DND-41 (cell line): Measurements from ENCODE around the gene HES3.

Experiments
- ATAC-seq: fragments of 200-7000 bp; cut with Tn5 transposase; 3 replicates; pipeline ENCODE4 v1.9.1; 2021; ENCODE audit warnings: low read depth; ENCODE audit not compliant: insufficient read depth
- DNase-seq: peaks from one replicate; pipeline ENCODE4 v3.0.0-alpha.2; 2020
- H2AFZ ChIP-seq: 2 replicates; pipeline ENCODE4 v1.6.0; 2012; ENCODE audit warnings: low read depth, low read length
- H3K27ac ChIP-seq: 2 replicates; pipeline ENCODE4 v1.5.1; 2012; ENCODE audit warnings: low read length, inconsistent platforms
- H3K27me3 ChIP-seq: fragments of 200-600 bp; sonication (generic); 2 replicates; pipeline ENCODE4 v1.6.0; 2012; ENCODE audit warnings: low read length, mild to moderate bottlenecking, inconsistent platforms; ENCODE audit not compliant: insufficient read depth, poor library complexity
- H3K36me3 ChIP-seq: 2 replicates; pipeline ENCODE4 v1.5.1; 2012; ENCODE audit warnings: low read length, inconsistent platforms; ENCODE audit not compliant: insufficient read depth
- H3K4me1 ChIP-seq: 2 replicates; pipeline ENCODE4 v1.5.1; 2012; ENCODE audit warnings: mild to moderate bottlenecking, low read length; ENCODE audit not compliant: insufficient read depth
- H3K4me2 ChIP-seq: 2 replicates; pipeline ENCODE4 v1.6.0; 2012; ENCODE audit warnings: mild to moderate bottlenecking, moderate library complexity, low read length, inconsistent platforms; ENCODE audit not compliant: insufficient read depth
- H3K4me3 ChIP-seq, 2 experiments: fragments of 200-600 bp in 1 of 2; shearing (Covaris generic) in 1 of 2; 2 replicates each; pipeline ENCODE4 v1.5.1; 2012 to 2016; ENCODE audit warnings: inconsistent platforms in 2 of 2, low read length in 2 of 2, mild to moderate bottlenecking in 2 of 2, low read depth in 1 of 2, moderate library complexity in 1 of 2
- H3K79me2 ChIP-seq: 2 replicates; pipeline ENCODE4 v1.6.0; 2012; ENCODE audit warnings: low read length, inconsistent platforms; ENCODE audit not compliant: insufficient read depth
- H3K9ac ChIP-seq: 2 replicates; pipeline ENCODE4 v1.6.0; 2012; ENCODE audit warnings: low read depth, mild to moderate bottlenecking, inconsistent platforms, low read length, moderate library complexity
- H3K9me3 ChIP-seq: 2 replicates; pipeline ENCODE4 v1.5.1; 2012; ENCODE audit warnings: low read length, moderate library complexity, mild to moderate bottlenecking, inconsistent platforms; ENCODE audit not compliant: insufficient read depth, severe bottlenecking
- H4K20me1 ChIP-seq: 2 replicates; pipeline ENCODE4 v1.6.0; 2012; ENCODE audit warnings: low read length; ENCODE audit not compliant: insufficient read depth
- EZH2 ChIP-seq: IDR thresholded peaks from 3 replicates; pipeline ENCODE4 v1.6.1; 2012; ENCODE audit warnings: borderline replicate concordance, low read depth, mild to moderate bottlenecking, moderate library complexity, low read length, inconsistent platforms; ENCODE audit not compliant: severe bottlenecking
- TF ChIP-seq, protein P1 (sequence below): IDR thresholded peaks from 2 replicates; pipeline ENCODE4 v1.5.1; 2012; ENCODE audit warnings: borderline replicate concordance, low read length, moderate library complexity, mild to moderate bottlenecking; ENCODE audit not compliant: poor library complexity, severe bottlenecking; ENCODE audit errors: extremely low read depth

HES3 gene

DNA sequence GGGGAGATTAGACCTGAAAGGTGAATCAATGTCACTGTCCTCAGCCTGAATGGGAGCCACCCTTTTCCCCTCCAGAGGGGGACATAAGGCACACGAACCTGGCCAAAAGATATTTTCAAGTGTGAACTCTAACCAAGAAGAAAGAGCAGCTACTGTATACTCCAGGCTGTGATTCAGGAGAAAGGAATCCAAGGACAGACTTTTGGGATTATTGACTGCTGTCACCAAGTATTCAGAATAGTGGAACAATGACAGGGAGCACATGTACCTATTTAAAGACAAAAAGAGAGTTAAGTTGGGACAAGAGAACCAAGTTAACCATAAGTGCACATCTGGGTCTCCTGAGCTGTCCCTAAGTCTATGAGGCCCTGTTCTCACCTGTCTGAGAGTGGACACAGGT lies 10.6 kb upstream of the HES3 start:
- Histone ChIP-seq H3K4me2 (peak overlapping the region; percentile 74), H3K79me2 (peaks cover 60% of the 10 kb centered on the region)
- ATAC-seq, result no peak

DNA sequence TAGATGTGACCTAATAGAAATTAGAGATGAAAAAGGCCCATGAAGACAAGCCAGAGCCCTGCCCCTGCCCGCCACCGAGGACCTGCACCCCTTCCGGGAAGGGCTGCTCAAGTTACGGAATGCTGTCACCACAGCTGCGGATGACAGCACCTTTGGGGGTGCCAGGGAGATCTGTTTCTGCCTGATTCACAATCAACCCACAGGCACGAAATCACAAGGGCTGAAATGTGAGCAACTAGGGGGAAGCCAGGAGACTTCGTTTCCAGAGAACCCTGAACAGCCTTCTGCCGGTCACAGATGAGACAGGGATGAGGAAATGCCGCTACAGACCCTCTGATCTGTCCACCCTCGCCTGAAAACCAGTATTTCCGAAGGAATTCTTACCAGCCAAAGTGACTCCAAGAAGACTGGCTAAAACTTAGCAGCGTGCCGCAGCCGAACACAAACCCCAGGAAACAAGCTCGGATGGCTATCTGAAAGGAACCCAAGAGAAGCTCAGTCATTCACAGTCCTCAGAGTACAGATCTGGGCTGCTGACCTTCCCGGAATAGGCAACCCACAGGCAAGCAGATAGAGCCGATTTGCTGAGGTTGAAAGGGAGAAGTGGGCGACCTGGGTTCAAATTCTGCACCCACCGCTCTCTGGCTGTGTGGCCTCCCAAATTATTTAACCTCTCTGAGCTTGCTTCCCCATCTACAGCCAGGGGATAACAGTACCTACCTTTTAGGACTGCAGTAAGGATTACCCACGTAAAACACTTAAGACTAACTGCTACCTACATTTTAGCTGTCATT lies 9.3 kb upstream of the HES3 start:
- H3K79me2 ChIP-seq, result peaks cover 53% of the 10 kb centered on the region
- H3K27ac ChIP-seq, result peak overlapping the region; percentile 79
- TF ChIP-seq, protein P1, sequence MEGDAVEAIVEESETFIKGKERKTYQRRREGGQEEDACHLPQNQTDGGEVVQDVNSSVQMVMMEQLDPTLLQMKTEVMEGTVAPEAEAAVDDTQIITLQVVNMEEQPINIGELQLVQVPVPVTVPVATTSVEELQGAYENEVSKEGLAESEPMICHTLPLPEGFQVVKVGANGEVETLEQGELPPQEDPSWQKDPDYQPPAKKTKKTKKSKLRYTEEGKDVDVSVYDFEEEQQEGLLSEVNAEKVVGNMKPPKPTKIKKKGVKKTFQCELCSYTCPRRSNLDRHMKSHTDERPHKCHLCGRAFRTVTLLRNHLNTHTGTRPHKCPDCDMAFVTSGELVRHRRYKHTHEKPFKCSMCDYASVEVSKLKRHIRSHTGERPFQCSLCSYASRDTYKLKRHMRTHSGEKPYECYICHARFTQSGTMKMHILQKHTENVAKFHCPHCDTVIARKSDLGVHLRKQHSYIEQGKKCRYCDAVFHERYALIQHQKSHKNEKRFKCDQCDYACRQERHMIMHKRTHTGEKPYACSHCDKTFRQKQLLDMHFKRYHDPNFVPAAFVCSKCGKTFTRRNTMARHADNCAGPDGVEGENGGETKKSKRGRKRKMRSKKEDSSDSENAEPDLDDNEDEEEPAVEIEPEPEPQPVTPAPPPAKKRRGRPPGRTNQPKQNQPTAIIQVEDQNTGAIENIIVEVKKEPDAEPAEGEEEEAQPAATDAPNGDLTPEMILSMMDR, result no peak
- TF ChIP-seq EZH2, result no peak
- H3K9me3 ChIP-seq, result no peaks in the 10 kb centered on the region
- DNase-seq (no peak), ATAC-seq (no peak)
- H4K20me1 ChIP-seq, result peaks cover 18% of the 10 kb centered on the region
- peaks cover 48% of the 10 kb centered on the region for H3K36me3 ChIP-seq
- peak overlapping the region; percentile 74 for H3K4me2 ChIP-seq
- peak overlapping the region; percentile 32 to 93; a peak in 3 of 4 replicates for H3K4me3 ChIP-seq
- H2AFZ ChIP-seq, result peak overlapping the region; percentile 94; the same call in 1 of the 2 replicates
- no peaks in the 10 kb centered on the region for H3K27me3 ChIP-seq
- peak overlapping the region; percentile 88 for H3K9ac ChIP-seq
- peaks cover 43% of the 10 kb centered on the region for H3K4me1 ChIP-seq

More for the DNA sequence above, 10.6 kb upstream of the HES3 start:
- H4K20me1 ChIP-seq, result peaks cover 18% of the 10 kb centered on the region
- H3K9ac ChIP-seq, result peak overlapping the region; percentile 88
- H3K4me1 ChIP-seq, result peaks cover 43% of the 10 kb centered on the region
- no peaks in the 10 kb centered on the region for H3K9me3 ChIP-seq
- no peak overlapping the region for H2AFZ ChIP-seq
- no peaks in the 10 kb centered on the region for H3K27me3 ChIP-seq
- no peak for DNase-seq
- TF ChIP-seq, protein P1, result no peak
- no peak for TF ChIP-seq EZH2
- no peak overlapping the region for H3K27ac ChIP-seq
- no peak overlapping the region for H3K4me3 ChIP-seq
- peaks cover 59% of the 10 kb centered on the region for H3K36me3 ChIP-seq

DNA sequence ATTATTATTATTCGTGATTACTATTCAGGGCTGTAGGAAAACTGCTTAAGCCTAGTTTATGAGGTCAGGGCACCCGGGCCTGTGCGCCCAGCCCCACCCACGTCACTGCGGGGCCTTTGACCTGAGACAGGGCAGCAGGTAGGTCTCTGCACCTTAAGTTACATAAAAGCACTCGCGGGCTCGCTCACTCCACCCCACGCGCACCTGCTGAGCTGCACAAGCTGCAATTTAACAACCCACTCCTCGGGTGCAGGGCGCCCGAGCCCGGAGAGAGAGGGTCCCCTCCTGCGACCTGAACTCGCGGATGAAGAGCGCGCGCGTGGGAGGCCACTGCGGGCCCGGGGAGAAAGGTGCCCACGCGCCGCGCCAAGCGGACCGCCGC lies 8.7 kb upstream of the HES3 start:
- Histone ChIP-seq H3K4me3 (peak overlapping the region; percentile 32 to 93; a peak in 3 of 4 replicates), H3K36me3 (peaks cover 42% of the 10 kb centered on the region), H3K27ac (peak overlapping the region; percentile 79), H3K9me3 (no peaks in the 10 kb centered on the region), H2AFZ (peak overlapping the region; percentile 94), H3K27me3 (no peaks in the 10 kb centered on the region), H3K4me1 (peaks cover 43% of the 10 kb centered on the region), H4K20me1 (peaks cover 18% of the 10 kb centered on the region), H3K9ac (peak overlapping the region; percentile 88), H3K4me2 (peak overlapping the region; percentile 74), H3K79me2 (peaks cover 48% of the 10 kb centered on the region)
- ATAC-seq (peak; percentile 15; the same call in 2 of the 3 replicates), DNase-seq (peak; percentile 18)
- TF ChIP-seq EZH2, result no peak
- TF ChIP-seq, protein P1, result no peak
